HG02588 (cell line): ENCODE data around the gene INPP5B.
"Not testable (repeated sequence)": the region's sequence is repeated elsewhere in the genome, so short reads cannot be mapped to it uniquely, and the experiment has no call there.

Experiments used
- ATAC-seq: cut with Tn5 transposase; IDR thresholded peaks from one replicate; pipeline ENCODE4 v1.9.1; 2021; ENCODE audit warnings: mild to moderate bottlenecking, moderate library complexity; ENCODE audit not compliant: unreplicated experiment

INPP5B gene

DNA sequence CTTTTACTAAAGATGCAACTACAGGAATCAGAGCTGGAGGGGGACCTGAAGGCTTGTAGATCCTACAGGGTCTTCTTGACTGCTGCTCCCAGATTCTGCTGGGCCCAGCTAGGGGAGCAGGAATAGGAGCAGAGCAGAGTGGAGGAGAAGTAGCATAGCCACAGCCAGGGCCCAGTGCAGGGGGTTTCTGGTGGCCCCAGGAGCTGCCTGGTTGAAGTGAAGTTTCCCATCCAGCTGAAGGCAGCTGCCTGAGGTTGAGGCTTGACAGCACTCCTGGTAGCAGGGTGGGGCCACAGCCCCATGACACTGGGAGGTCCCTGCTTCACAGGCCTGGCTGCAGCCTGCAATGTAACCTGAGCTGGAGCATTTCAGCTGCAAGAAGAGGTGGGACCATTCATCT lies 2.0 kb upstream of the INPP5B start:
- ATAC-seq = no peak

GRCh38 chr1:37948166-37948565 lies 1.3 kb upstream of the INPP5B start:
- ATAC-seq = no peak

- no peak for ATAC-seq
Observed at GRCh38 chr1:37947364-37947763, 511 bp upstream of the INPP5B start.

GRCh38 chr1:37945743-37946702 lies 830 bp downstream of the INPP5B start:
- peak; percentile 5 for ATAC-seq

DNA sequence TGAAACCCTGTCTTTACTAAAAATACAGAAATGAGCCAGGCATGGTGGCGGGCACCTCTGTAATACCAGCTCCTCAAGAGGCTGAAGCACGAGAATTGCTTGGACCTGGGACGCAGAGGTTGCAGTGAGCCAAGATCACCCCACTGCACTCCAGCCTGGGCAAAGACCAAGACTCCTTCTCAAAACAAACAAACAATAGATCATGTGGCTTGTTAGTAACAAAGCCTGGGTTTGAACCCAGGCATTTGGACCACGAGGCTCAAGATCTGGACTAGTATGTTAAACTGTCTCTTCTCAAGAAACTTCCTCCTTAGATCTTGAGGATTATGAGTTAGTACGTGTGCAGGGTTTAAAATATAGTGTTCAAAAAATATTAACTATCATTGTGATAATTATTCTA lies 1.6 kb downstream of the INPP5B start:
- ATAC-seq = no peak

DNA sequence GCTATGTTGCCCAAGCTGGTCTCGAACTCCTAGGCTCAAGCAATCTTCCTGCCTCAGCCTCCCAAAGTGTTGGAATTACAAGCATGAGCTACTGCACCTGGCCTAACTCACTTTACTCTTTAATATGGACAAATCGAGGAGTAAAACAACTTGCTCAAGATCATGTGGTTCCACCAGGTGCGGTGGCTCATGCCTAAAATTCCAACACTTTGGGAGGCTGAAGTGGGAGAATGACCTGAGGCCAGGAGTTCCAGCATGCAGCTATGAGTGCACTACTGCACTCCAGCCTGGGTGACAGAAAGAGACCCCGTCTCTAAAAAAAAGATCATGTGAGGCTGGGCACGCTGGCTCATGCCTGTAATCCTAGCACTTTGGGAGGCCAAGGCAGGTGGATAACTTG lies 2.0 kb downstream of the INPP5B start:
- ATAC-seq = no peak

GRCh38 chr1:37944086-37944763 lies 2.6 kb downstream of the INPP5B start:
- no peak for ATAC-seq

DNA sequence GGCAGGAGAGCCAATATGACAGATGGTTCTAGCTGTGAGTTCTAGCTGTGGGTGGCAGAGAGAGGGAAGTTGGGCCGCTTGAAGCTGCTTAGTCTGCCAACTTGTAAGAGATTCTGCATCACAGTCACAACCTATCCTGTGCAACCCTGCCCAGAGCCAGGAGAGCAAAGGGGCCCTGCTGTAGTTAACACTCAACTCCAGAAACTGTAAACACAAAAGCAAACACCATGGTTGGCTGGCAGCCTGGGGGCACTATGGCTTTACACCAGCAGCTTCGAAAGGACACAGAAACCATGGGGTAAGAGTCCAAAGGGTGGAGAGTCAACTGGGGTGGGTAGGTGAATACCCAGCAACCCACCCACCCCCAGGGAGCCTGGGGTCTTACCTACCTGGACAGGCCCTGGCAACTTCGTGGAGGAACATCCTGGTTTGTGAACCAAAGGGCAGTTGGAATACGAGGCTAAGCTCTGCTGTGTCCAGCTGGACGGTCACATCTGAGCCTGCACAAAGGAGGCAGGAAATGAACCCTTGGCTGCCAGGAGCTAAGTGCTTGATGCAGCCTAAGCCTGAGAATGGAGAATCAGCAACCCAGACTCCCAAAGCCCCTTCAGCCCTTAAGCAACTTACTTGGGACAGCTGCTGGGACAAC lies 6.4 kb downstream of the INPP5B start:
- no peak for ATAC-seq

- ATAC-seq = not testable (repeated sequence)
Observed at GRCh38 chr1:37936760-37937159, 10.1 kb downstream of the INPP5B start.

- no peak for ATAC-seq
Observed at GRCh38 chr1:37932759-37933158, 14.1 kb downstream of the INPP5B start.

DNA sequence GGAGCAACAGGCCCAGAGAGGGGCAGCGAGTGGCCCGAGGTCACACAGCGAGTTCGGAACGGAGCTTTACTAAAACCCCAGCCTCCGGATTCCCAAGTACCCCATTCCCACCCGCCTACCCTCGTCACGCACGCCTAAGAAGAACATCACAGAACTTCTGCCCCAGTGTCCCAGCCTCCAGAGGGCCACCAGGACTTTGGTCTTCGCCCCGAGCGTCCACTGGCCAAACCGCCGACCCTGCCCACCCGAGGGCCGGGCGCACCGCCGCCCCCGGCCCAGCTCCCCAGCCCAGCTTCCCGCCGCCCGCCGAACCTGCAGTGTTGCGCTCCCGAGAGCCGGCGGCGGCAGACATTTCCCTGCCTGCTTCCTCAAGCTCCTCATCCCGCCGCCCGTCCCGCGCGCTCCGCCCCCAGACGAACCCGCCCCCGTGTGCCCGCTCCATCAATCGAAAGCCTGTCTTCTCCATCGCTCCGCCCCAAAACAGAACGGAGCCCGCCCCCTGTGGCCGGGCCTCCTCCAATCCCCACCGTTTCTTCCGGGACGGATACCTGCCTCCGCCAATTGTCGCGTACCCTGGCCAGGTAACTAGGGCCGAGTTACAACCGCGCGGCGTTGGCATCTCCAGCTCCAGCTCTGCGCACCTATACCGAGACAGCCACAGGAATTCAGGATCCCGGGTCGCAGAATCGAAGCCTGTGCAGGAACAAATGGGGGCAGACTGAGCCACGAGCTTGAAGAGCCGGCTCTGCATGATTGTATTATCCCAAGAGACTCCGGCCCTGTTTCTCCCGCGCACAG lies 15.3 kb downstream of the INPP5B start:
- peak; percentile 90 for ATAC-seq

- peak; percentile 1 for ATAC-seq
Observed at GRCh38 chr1:37931102-37931360, 15.8 kb downstream of the INPP5B start.

- no peak for ATAC-seq
Observed at GRCh38 chr1:37930246-37931101, 16.4 kb downstream of the INPP5B start.

- ATAC-seq = no peak
Observed at GRCh38 chr1:37926038-37926924, 20.6 kb downstream of the INPP5B start.

DNA sequence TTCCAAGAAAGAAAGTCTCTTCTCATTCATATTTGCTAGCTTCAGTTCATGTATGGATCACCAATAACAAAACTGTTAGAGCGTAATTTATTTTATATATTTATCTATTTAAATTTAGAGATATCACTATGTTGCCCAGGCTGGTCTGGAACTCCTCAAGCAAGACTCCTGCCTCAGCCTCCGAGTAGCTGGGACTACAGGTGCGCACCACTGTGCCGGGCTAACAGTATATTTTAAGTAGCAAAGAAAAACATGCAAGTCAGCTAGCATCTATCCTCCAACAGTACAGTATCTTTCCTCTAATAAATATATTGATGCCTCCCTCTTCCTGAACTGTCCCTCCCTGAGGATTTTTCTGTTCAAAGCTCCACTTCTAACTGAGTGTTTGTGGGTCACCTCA lies 21.5 kb downstream of the INPP5B start:
- ATAC-seq = no peak

- ATAC-seq = no peak
Observed at GRCh38 chr1:37923551-37923889, 23.3 kb downstream of the INPP5B start.

GRCh38 chr1:37922767-37923550 lies 23.9 kb downstream of the INPP5B start:
- peak; percentile 54 for ATAC-seq

DNA sequence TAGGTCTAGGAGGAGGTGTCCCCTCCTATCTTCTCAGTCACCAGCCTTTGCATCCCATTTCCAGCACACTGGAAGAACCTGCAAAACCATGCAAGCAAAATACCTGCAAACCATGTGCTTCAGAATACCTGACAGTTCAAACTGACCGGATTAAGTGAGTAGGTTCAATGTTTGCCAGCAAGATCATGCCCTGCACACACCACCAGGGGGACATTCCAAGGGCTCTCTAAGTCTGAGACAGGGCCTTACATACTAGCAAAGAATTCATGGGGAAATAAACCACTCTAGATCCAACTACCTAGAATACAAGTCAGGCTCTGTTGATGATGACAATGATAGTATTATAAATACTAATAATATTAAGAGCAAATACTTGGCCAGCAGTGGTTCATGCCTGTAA lies 27.6 kb downstream of the INPP5B start:
- ATAC-seq = no peak
